A549 (cell line): ENCODE data around the gene CCDC87. TPM values are rescaled to one million over a fixed set of nuclear protein-coding genes. Genes with fewer than 3 reads are reported as not detected.

Source experiments
- ATAC-seq, 2 experiments: fragments of 200-7000 bp in 1 of 2; fragments of >200 bp in 1 of 2; cut with Nextera tagmentation in 1 of 2; cut with Tn5 transposase in 1 of 2; 3 replicates each; pipeline versions ENCODE4 v1.8.0 to v1.9.1; 2018 to 2020; ENCODE audit warnings: mild to moderate bottlenecking in 1 of 2, moderate library complexity in 1 of 2
- CTCF ChIA-PET: fragments of 300-600 bp; sonication (Branson Sonifier 250); formaldehyde crosslinking; extraction: SDS; loops from one replicate; lab custom pipeline; 2021; ENCODE audit warnings: antibody characterized with exemption, inconsistent platforms; lab: Yijun Ruan, JAX
- POLR2A ChIA-PET: fragments of 350-600 bp; formaldehyde crosslinking; extraction: SDS; loops from one replicate; lab custom pipeline; 2021; ENCODE audit warnings: antibody characterized with exemption, inconsistent platforms; lab: Yijun Ruan, JAX
- DNase-seq, 2 experiments: peaks; one replicate each; pipeline versions ENCODE4 v3.0.0 to v3.0.0-alpha.2; 2011 to 2016; ENCODE audit warnings: low read depth in 1 of 2, low spot score in 1 of 2
- FAIRE-seq: peaks from 2 replicates; lab custom pipeline; 2011; peaks lifted over from hg19 to GRCh38; lab: Jason Lieb, UNC
- H3K27ac ChIP-seq, 2 experiments: fragments of >200 bp; sonication (Bioruptor Twin); formaldehyde crosslinking; 3 replicates each; pipeline ENCODE4 v1.5.1; 2016 to 2017
- H3K4me1 ChIP-seq: fragments of >200 bp; sonication (Bioruptor Twin); formaldehyde crosslinking; 3 replicates; pipeline ENCODE4 v1.6.1; 2016
- H3K4me2 ChIP-seq: fragments of >200 bp; sonication (Bioruptor Twin); formaldehyde crosslinking; 3 replicates; pipeline ENCODE4 v1.6.1; 2016
- H3K4me3 ChIP-seq: fragments of >200 bp; sonication (Bioruptor Twin); formaldehyde crosslinking; 3 replicates; pipeline ENCODE4 v1.5.1; 2016
- H3K9me3 ChIP-seq: fragments of >200 bp; sonication (Bioruptor Twin); formaldehyde crosslinking; 3 replicates; pipeline ENCODE4 v1.6.1; 2016
- ATOH8 ChIP-seq: fragments of 250-450 bp; sonication (Bioruptor Pico); IDR thresholded peaks from 2 replicates; pipeline ENCODE4 v1.5.0; 2020; ENCODE audit warnings: low read depth, mild to moderate bottlenecking, moderate library complexity
- BHLHE40 ChIP-seq: IDR thresholded peaks from 2 replicates; pipeline ENCODE4 v1.6.1; 2012; ENCODE audit warnings: low read depth, low read length, inconsistent platforms
- CBX2 ChIP-seq: fragments of 200-600 bp; sonication (generic); IDR thresholded peaks from 2 replicates; pipeline ENCODE4 v1.6.1; 2016; ENCODE audit warnings: low read depth, mild to moderate bottlenecking, borderline replicate concordance
- CBX8 ChIP-seq: fragments of 200-600 bp; sonication (generic); IDR thresholded peaks from 2 replicates; pipeline ENCODE4 v1.6.1; 2016
- CTCF ChIP-seq: fragments of >200 bp; sonication (Bioruptor Twin); formaldehyde crosslinking; IDR thresholded peaks from 3 replicates; pipeline ENCODE4 v1.5.1; 2016
- EHMT2 ChIP-seq: fragments of 200-600 bp; sonication (generic); IDR thresholded peaks from 2 replicates; pipeline ENCODE4 v1.6.1; 2016; ENCODE audit warnings: antibody characterized with exemption, low read depth, mild to moderate bottlenecking, moderate library complexity
- ELK1 ChIP-seq: fragments of 150-350 bp; IDR thresholded peaks from 2 replicates; pipeline ENCODE4 v1.6.1; 2014; ENCODE audit warnings: low read depth, mild to moderate bottlenecking, low read length
- EP300 ChIP-seq, 2 experiments: fragments of >200 bp; sonication (Bioruptor Twin); formaldehyde crosslinking; IDR thresholded peaks; 2 replicates in 1 of 2; 3 replicates in 1 of 2; pipeline ENCODE4 v1.6.1; 2016 to 2017
- FOSB ChIP-seq: fragments of 250-450 bp; sonication (Bioruptor Pico); IDR thresholded peaks from 2 replicates; pipeline ENCODE4 v1.5.0; 2020; ENCODE audit warnings: mild to moderate bottlenecking, moderate library complexity
- GATA3 ChIP-seq: IDR thresholded peaks from 2 replicates; pipeline ENCODE4 v1.6.1; 2012; ENCODE audit warnings: borderline replicate concordance
- HOXB5 ChIP-seq: fragments of 250-450 bp; sonication (Bioruptor Pico); IDR thresholded peaks from 2 replicates; pipeline ENCODE4 v1.5.0; 2020; ENCODE audit warnings: mild to moderate bottlenecking, moderate library complexity
- JUNB ChIP-seq: fragments of >200 bp; sonication (Bioruptor Twin); formaldehyde crosslinking; IDR thresholded peaks from 2 replicates; pipeline ENCODE4 v1.6.1; 2016
- MAFK ChIP-seq: fragments of 450-650 bp; IDR thresholded peaks from 2 replicates; pipeline ENCODE4 v1.6.1; 2014; ENCODE audit not compliant: partially characterized antibody
- MAZ ChIP-seq: fragments of 150-350 bp; IDR thresholded peaks from 2 replicates; pipeline ENCODE4 v1.6.1; 2014; ENCODE audit warnings: antibody characterized with exemption, low read depth, low read length, borderline replicate concordance
- NR3C1 ChIP-seq: fragments of >200 bp; sonication (Bioruptor Twin); formaldehyde crosslinking; IDR thresholded peaks from 3 replicates; pipeline ENCODE4 v1.6.1; 2017
- PHF8 ChIP-seq: fragments of 200-600 bp; sonication (generic); IDR thresholded peaks from 2 replicates; pipeline ENCODE4 v1.6.1; 2016; ENCODE audit warnings: low read depth, mild to moderate bottlenecking, antibody characterized with exemption, moderate library complexity, borderline replicate concordance
- POLR2A ChIP-seq: IDR thresholded peaks from 2 replicates; pipeline ENCODE4 v1.6.1; 2012; ENCODE audit warnings: mild to moderate bottlenecking, low read length
- POLR2AphosphoS2 ChIP-seq: conservative IDR thresholded peaks from 2 replicates; pipeline ENCODE4 v1.6.1; 2012; ENCODE audit warnings: low read length, improper control_type of control experiment, inconsistent platforms
- RNF2 ChIP-seq: fragments of 200-600 bp; sonication (generic); IDR thresholded peaks from 2 replicates; pipeline ENCODE4 v1.6.1; 2016; ENCODE audit warnings: low read depth, mild to moderate bottlenecking, antibody characterized with exemption, moderate library complexity, borderline replicate concordance
- SMC3 ChIP-seq: fragments of >200 bp; sonication (Bioruptor Twin); formaldehyde crosslinking; IDR thresholded peaks from 3 replicates; pipeline ENCODE4 v1.6.1; 2018; ENCODE audit warnings: inconsistent platforms
- SREBF2 ChIP-seq: fragments of 450-650 bp; IDR thresholded peaks from 2 replicates; pipeline ENCODE4 v1.6.1; 2014; ENCODE audit warnings: mild to moderate bottlenecking, moderate library complexity
- TFCP2L1 ChIP-seq: fragments of 250-450 bp; sonication (Bioruptor Pico); IDR thresholded peaks from 2 replicates; pipeline ENCODE4 v1.5.0; 2021; ENCODE audit warnings: mild to moderate bottlenecking
- ZC3H11A ChIP-seq: fragments of 450-650 bp; IDR thresholded peaks from 2 replicates; pipeline ENCODE4 v1.6.1; 2014; ENCODE audit warnings: antibody characterized with exemption, mild to moderate bottlenecking
- ZFP36 ChIP-seq: fragments of 450-650 bp; IDR thresholded peaks from 2 replicates; pipeline ENCODE4 v1.6.1; 2014; ENCODE audit warnings: borderline replicate concordance; ENCODE audit not compliant: partially characterized antibody
- ZNF302 ChIP-seq: fragments of 250-450 bp; sonication (Bioruptor Pico); IDR thresholded peaks from 2 replicates; pipeline ENCODE4 v1.9.0; 2021; ENCODE audit warnings: inconsistent platforms, mild to moderate bottlenecking, moderate library complexity
- ZSCAN20 ChIP-seq: fragments of 250-450 bp; sonication (Bioruptor Pico); IDR thresholded peaks from 2 replicates; pipeline ENCODE4 v1.8.0; 2022; ENCODE audit warnings: mild to moderate bottlenecking, moderate library complexity
- WGBS: methylation state at CpG from one replicate; pipeline ENCODE4 v1.1.6; 2017; ENCODE audit errors: missing lambda C conversion rate; 5-methylcytosine and 5-hydroxymethylcytosine counted together
- polyA plus RNA-seq, 4 experiments: library from polyadenylated mRNA; depleted of rRNA in 3 of 4; stranded (reverse); fragments of >200 nt; fragmentation: RNase III in 1 of 4; extraction: RNeasy Plus Mini Kit Qiagen cat#74134 plus additional on column Dnase treatment in 1 of 4; gene quantifications; 2 replicates in 3 of 4; 3 replicates in 1 of 4; pipeline ENCODE4 v1.2.3, GENCODE V29; 2011 to 2017

Gene CCDC87
- polyA plus RNA-seq, 2 of the 4 experiments (the other 2 are of a cell fraction): 0.47 to 0.68 TPM

- CTCF ChIA-PET: interaction anchor here (1.9 kb wide), 1 partner anchor 27 kb away, joined by 4 read pairs; no protein-coding TSS in a partner anchor
- 96% methylated on average over 25 of the region's 25 CpGs for WGBS
- DNase-seq (no peak), ATAC-seq (no peak), FAIRE-seq (no peak)
- no peak overlapping the region for H3K27ac ChIP-seq
- POLR2A ChIA-PET: interaction anchor here (1.2 to 2.6 kb wide), 2 partner anchors 10 to 12 kb away, joined by 4 to 12 read pairs; partner anchors contain the start of genes RBM14 and RBM4
- H3K4me3 ChIP-seq: no peak overlapping the region
- no peaks in the 10 kb centered on the region for H3K9me3 ChIP-seq
- no peak for TF ChIP-seq BHLHE40
- TF ChIP-seq CTCF: no peak
- no peak for TF ChIP-seq CBX8
- no peak for TF ChIP-seq CBX2
- no peak for TF ChIP-seq JUNB
- TF ChIP-seq NR3C1: no peak
- no peak for TF ChIP-seq ATOH8 (CRISPR knock-in tag)
- TF ChIP-seq EHMT2: no peak
- TF ChIP-seq SREBF2: no peak
- TF ChIP-seq ELK1: no peak
- no peak for TF ChIP-seq ZC3H11A
- no peak for TF ChIP-seq POLR2A
- no peak for TF ChIP-seq TFCP2L1
- TF ChIP-seq PHF8: no peak
- TF ChIP-seq ZFP36: no peak
- TF ChIP-seq POLR2AphosphoS2: no peak
- TF ChIP-seq ZNF302: no peak
- H3K4me2 ChIP-seq: no peak overlapping the region
- peaks cover 7% of the 10 kb centered on the region; the same call in 2 of the 3 replicates for H3K4me1 ChIP-seq
Measured at GRCh38 chr11:66626382-66626781, 33.5 kb upstream of the CCDC87 start.

GRCh38 chr11:66625752-66626149, 32.9 kb upstream of the CCDC87 start:
- no peak for ATAC-seq
- TF ChIP-seq FOSB (CRISPR knock-in tag): no peak
- no peak for TF ChIP-seq EHMT2
- TF ChIP-seq EP300 (IDR thresholded peaks at IDR 0.05): no peak
- no peak for TF ChIP-seq MAZ
- no peak for TF ChIP-seq POLR2A
- TF ChIP-seq RNF2: no peak
- TF ChIP-seq MAFK: no peak
- TF ChIP-seq HOXB5 (CRISPR knock-in tag): no peak
- TF ChIP-seq ZNF302: no peak
- no peak for TF ChIP-seq CTCF
- TF ChIP-seq GATA3: no peak
- TF ChIP-seq SMC3: no peak
- no peak for TF ChIP-seq ELK1
- no peak for TF ChIP-seq ZC3H11A
- TF ChIP-seq ZSCAN20 (CRISPR knock-in tag): no peak
- POLR2A ChIA-PET: interaction anchor here (1.2 to 3.9 kb wide), 3 partner anchors 9 to 13 kb away, joined by 4 to 19 read pairs (median 8); partner anchors contain the start of genes RBM14 and RBM4
- CTCF ChIA-PET: interaction anchor here (1.0 to 1.5 kb wide), 2 partner anchors 12 to 32 kb away, joined by 3 read pairs; partner anchors contain the start of genes CCDC87 and CCS
- WGBS: 98% methylated on average over 9 of the region's 9 CpGs
- DNase-seq: no peak
- no peak overlapping the region for H3K4me2 ChIP-seq
- peaks cover 13% of the 10 kb centered on the region for H3K4me1 ChIP-seq
- H3K9me3 ChIP-seq: no peaks in the 10 kb centered on the region
- no peak overlapping the region for H3K27ac ChIP-seq
- H3K4me3 ChIP-seq: no peak overlapping the region
- no peak for FAIRE-seq
